HepG2 (cell line): ENCODE data around the gene SLC9A9. TPM values are rescaled to one million over a fixed set of nuclear protein-coding genes. Genes with fewer than 3 reads are reported as not detected.

Experiments used
- ATAC-seq: fragments of 200-7000 bp; cut with Tn5 transposase; 3 replicates; pipeline ENCODE4 v1.9.1; 2020; ENCODE audit warnings: mild to moderate bottlenecking, moderate library complexity
- BruUV-seq: library from RNA; stranded (reverse); fragments of 400-500 nt; replicated peaks from 2 replicates; lab custom pipeline; 2021; lab: Mats Ljungman, UMichigan
- CTCF ChIA-PET: fragments of 300-600 bp; formaldehyde crosslinking; extraction: SDS; loops from one replicate; lab custom pipeline; 2021; ENCODE audit warnings: low total read pairs, inconsistent platforms, low intra/inter-chr PET ratio; lab: Yijun Ruan, JAX
- POLR2A ChIA-PET: fragments of 350-600 bp; sonication (Branson Sonifier 250); formaldehyde crosslinking; loops from one replicate; lab custom pipeline; 2020; ENCODE audit warnings: antibody characterized with exemption, inconsistent platforms; lab: Yijun Ruan, JAX
- DNase-seq: peaks from one replicate; pipeline ENCODE4 v3.0.0-alpha.2; 2015; ENCODE audit warnings: low spot score
- FAIRE-seq: peaks from 3 replicates; lab custom pipeline; 2011; peaks lifted over from hg19 to GRCh38; lab: Jason Lieb, UNC
- H2AFZ ChIP-seq: one replicate; pipeline ENCODE4 v1.6.1; 2011; ENCODE audit warnings: low read length, inconsistent platforms
- H3K27ac ChIP-seq: fragments of 300-600 bp; 3 replicates; pipeline ENCODE4 v1.8.0; 2011; ENCODE audit warnings: mixed run types, mild to moderate bottlenecking, mixed read lengths, low read length, inconsistent platforms; ENCODE audit not compliant: insufficient read depth; ENCODE audit errors: extremely low read length
- H3K27me3 ChIP-seq, 2 experiments: fragments of 200-600 bp in 1 of 2; 2 replicates in 1 of 2; 3 replicates in 1 of 2; pipeline versions ENCODE4 v1.6.0 to v1.8.0; 2011; ENCODE audit warnings: low read length in 2 of 2, mild to moderate bottlenecking in 2 of 2, moderate library complexity in 2 of 2, inconsistent platforms in 1 of 2; ENCODE audit not compliant: insufficient read depth in 2 of 2, control insufficient read depth in 1 of 2
- H3K36me3 ChIP-seq, 2 experiments: fragments of 200-600 bp in 1 of 2; replicated peaks in 1 of 2; 2 replicates in 1 of 2; 3 replicates in 1 of 2; pipeline versions ENCODE4 v1.5.1 to v1.8.0; 2011; ENCODE audit warnings: low read length in 2 of 2, inconsistent platforms in 1 of 2; ENCODE audit not compliant: insufficient read depth in 2 of 2, control insufficient read depth in 1 of 2
- H3K4me1 ChIP-seq: 2 replicates; pipeline ENCODE4 v1.5.1; 2012; ENCODE audit warnings: low read length, inconsistent platforms; ENCODE audit not compliant: insufficient read depth
- H3K4me2 ChIP-seq: 2 replicates; pipeline ENCODE4 v1.6.0; 2011; ENCODE audit warnings: low read depth, low read length, inconsistent platforms
- H3K4me3 ChIP-seq, 3 experiments: fragments of 200-600 bp in 1 of 3; sonication (generic), shearing (Covaris generic) in 1 of 3; replicated peaks in 1 of 3; 2 replicates each; pipeline ENCODE4 v1.5.1; 2011 to 2016; ENCODE audit warnings: low read length in 3 of 3, inconsistent platforms in 2 of 3, low read depth in 2 of 3, mild to moderate bottlenecking in 2 of 3, control low read depth in 1 of 3, mixed read lengths in 1 of 3; ENCODE audit not compliant: insufficient read depth in 1 of 3
- H3K79me2 ChIP-seq: one replicate; pipeline ENCODE4 v1.6.1; 2011; ENCODE audit warnings: low read length, inconsistent platforms; ENCODE audit not compliant: insufficient read depth
- H3K9ac ChIP-seq: 2 replicates; pipeline ENCODE4 v1.6.0; 2011; ENCODE audit warnings: mild to moderate bottlenecking, low read depth, low read length, inconsistent platforms; ENCODE audit not compliant: insufficient read depth
- H3K9me3 ChIP-seq: 2 replicates; pipeline ENCODE4 v1.5.1; 2012; ENCODE audit warnings: mild to moderate bottlenecking, low read length
- H4K20me1 ChIP-seq: 2 replicates; pipeline ENCODE4 v1.6.0; 2011; ENCODE audit warnings: inconsistent platforms, mild to moderate bottlenecking, low read length, moderate library complexity; ENCODE audit not compliant: insufficient read depth
- AKAP8 ChIP-seq: sonication (generic); formaldehyde crosslinking; IDR thresholded peaks from 2 replicates; pipeline ENCODE4 v1.5.1; 2020; ENCODE audit warnings: mild to moderate bottlenecking, missing genetic modification reagents
- HMG20A ChIP-seq: IDR thresholded peaks from 2 replicates; pipeline ENCODE4 v1.6.1; 2016; ENCODE audit warnings: borderline replicate concordance
- LRRFIP1 ChIP-seq: sonication (generic); formaldehyde crosslinking; conservative IDR thresholded peaks from 2 replicates; pipeline ENCODE4 v1.4.0; 2020; ENCODE audit warnings: missing genetic modification reagents
- MTA1 ChIP-seq: sonication (generic); formaldehyde crosslinking; IDR thresholded peaks from 2 replicates; pipeline ENCODE4 v1.4.0; 2020; ENCODE audit warnings: missing genetic modification reagents, mild to moderate bottlenecking, borderline replicate concordance
- MXD3 ChIP-seq: IDR thresholded peaks from 2 replicates; pipeline ENCODE4 v1.6.1; 2016; ENCODE audit warnings: mild to moderate bottlenecking, missing biosample characterization, missing genetic modification reagents
- NFATC3 ChIP-seq: sonication (generic); formaldehyde crosslinking; IDR thresholded peaks from 2 replicates; pipeline ENCODE4 v1.5.1; 2020; ENCODE audit warnings: mild to moderate bottlenecking, missing genetic modification reagents
- NR2C2 ChIP-seq: sonication (generic); formaldehyde crosslinking; IDR thresholded peaks from 2 replicates; pipeline ENCODE4 v1.4.0; 2020; ENCODE audit warnings: missing genetic modification reagents, mild to moderate bottlenecking, moderate library complexity, borderline replicate concordance
- NR3C1 ChIP-seq: sonication (generic); formaldehyde crosslinking; IDR thresholded peaks from 2 replicates; pipeline ENCODE4 v1.4.0; 2020; ENCODE audit warnings: missing genetic modification reagents
- THRA ChIP-seq: sonication (generic); formaldehyde crosslinking; IDR thresholded peaks from 2 replicates; pipeline ENCODE4 v1.4.0; 2020; ENCODE audit warnings: missing genetic modification reagents, borderline replicate concordance
- ZNF883 ChIP-seq: sonication (generic); formaldehyde crosslinking; IDR thresholded peaks from 2 replicates; pipeline ENCODE4 v1.5.1; 2020; ENCODE audit warnings: mild to moderate bottlenecking, missing genetic modification reagents; ENCODE audit errors: not compliant biosample characterization
- WGBS: methylation state at CpG from one replicate; pipeline ENCODE4 v1.1.6; 2017; ENCODE audit warnings: low lambda C conversion rate; 5-methylcytosine and 5-hydroxymethylcytosine counted together
- in situ Hi-C: cut with HindIII; loops from 2 replicates; pipeline ENCODE4 v1.10.0; 2017; ENCODE audit warnings: low pct_unique_long_range_greater_than_20kb; ENCODE audit not compliant: extremely low pct_ligation_motif_present
- intact Hi-C: fragments of 100-400 bp; cut with micrococcal nuclease; formaldehyde crosslinking; loops from one replicate; pipeline ENCODE4 v1.10.0; 2022; ENCODE audit not compliant: unreplicated experiment
- polyA plus RNA-seq, 8 experiments: library from polyadenylated mRNA; depleted of rRNA in 3 of 8; stranded (reverse) in 7 of 8; unstranded in 1 of 8; fragments of >200 nt; fragmentation: Illumina TruSeq in 4 of 8; extraction: Trizol in 4 of 8; gene quantifications; 2 replicates each; pipeline versions ENCODE4 v1.2.1 to v1.2.3, GENCODE V29; 2011 to 2016; ENCODE audit warnings: low read depth in 4 of 8, missing spikeins in 1 of 8, mixed read lengths in 1 of 8; ENCODE audit not compliant: insufficient read depth in 1 of 8
- total RNA-seq, 5 experiments: library from RNA; depleted of rRNA; stranded (reverse); fragments of >200 nt; fragmentation: Illumina TruSeq; extraction: Trizol; gene quantifications; 2 replicates each; pipeline ENCODE4 v1.2.3, GENCODE V29; 2016; ENCODE audit warnings: low read depth in 1 of 5
- TF ChIP-seq, protein P1 (sequence below): sonication (generic); formaldehyde crosslinking; IDR thresholded peaks from 2 replicates; pipeline ENCODE4 v1.4.0; 2020; ENCODE audit warnings: mild to moderate bottlenecking, missing genetic modification reagents, borderline replicate concordance
- TF ChIP-seq, protein P2 (sequence below): sonication (generic); formaldehyde crosslinking; IDR thresholded peaks from 2 replicates; pipeline ENCODE4 v1.4.0; 2020; ENCODE audit warnings: mild to moderate bottlenecking, low read depth, missing genetic modification reagents

The SLC9A9 gene
- total and polyA plus RNA-seq, 2 of the 13 experiments (the other 11 are each of a cell fraction or from before 2014, with no cell fraction given), result not detected

DNA sequence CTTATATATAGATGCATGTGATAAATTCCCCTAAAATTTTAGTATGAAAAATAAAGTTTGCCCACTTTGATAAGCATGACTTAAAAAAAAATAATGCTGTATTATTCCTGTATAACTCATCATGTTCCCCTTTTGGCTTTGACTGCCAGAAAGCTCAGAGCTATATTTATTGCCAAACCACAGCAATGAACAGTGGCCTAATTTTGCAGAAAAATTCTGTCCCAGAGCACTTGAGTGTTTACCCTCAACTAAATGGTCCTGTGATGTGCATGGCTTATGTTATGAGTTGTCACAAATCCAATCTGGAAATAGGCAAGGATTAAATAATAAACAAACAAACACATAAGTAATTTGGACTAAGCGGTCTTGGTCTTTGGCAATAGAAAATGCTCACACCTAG is 276.7 kb downstream of the SLC9A9 start:
- H3K79me2 ChIP-seq, result no peaks in the 10 kb centered on the region
- ChIA-PET POLR2A (no interaction called here), CTCF (no interaction called here)
- H3K9ac ChIP-seq, result no peak overlapping the region
- ATAC-seq (no peak), DNase-seq (no peak), FAIRE-seq (no peak)
- intact Hi-C loops, result no loop called here
- in situ Hi-C loops, result no loop called here
- no peaks in the 10 kb centered on the region for H3K27me3 ChIP-seq
- no peak overlapping the region for H3K4me3 ChIP-seq
- 94% methylated on average over 1 of the region's 1 CpG for whole genome bisulfite sequencing
- H3K4me1 ChIP-seq, result no peaks in the 10 kb centered on the region
- H3K27ac ChIP-seq, result no peak overlapping the region
- no peaks in the 10 kb centered on the region for H3K9me3 ChIP-seq
- no peaks in the 10 kb centered on the region for H4K20me1 ChIP-seq
- no peak overlapping the region for H2AFZ ChIP-seq
- no peak overlapping the region for H3K4me2 ChIP-seq
- BruUV-seq, result no TSS peak
- no peaks in the 10 kb centered on the region for H3K36me3 ChIP-seq
- TF ChIP-seq NR3C1, result no peak
- no peak for TF ChIP-seq MTA1 (CRISPR knock-in tag)
- TF ChIP-seq, protein P1, sequence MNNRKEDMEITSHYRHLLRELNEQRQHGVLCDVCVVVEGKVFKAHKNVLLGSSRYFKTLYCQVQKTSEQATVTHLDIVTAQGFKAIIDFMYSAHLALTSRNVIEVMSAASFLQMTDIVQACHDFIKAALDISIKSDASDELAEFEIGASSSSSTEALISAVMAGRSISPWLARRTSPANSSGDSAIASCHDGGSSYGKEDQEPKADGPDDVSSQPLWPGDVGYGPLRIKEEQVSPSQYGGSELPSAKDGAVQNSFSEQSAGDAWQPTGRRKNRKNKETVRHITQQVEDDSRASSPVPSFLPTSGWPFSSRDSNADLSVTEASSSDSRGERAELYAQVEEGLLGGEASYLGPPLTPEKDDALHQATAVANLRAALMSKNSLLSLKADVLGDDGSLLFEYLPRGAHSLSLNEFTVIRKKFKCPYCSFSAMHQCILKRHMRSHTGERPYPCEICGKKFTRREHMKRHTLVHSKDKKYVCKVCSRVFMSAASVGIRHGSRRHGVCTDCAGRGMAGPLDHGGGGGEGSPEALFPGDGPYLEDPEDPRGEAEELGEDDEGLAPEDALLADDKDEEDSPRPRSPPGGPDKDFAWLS (CRISPR knock-in tag), result no peak
- no peak for TF ChIP-seq NR2C2 (CRISPR knock-in tag)
- TF ChIP-seq NFATC3 (CRISPR knock-in tag), result no peak
- no peak for TF ChIP-seq LRRFIP1 (CRISPR knock-in tag)
- no peak for TF ChIP-seq THRA (CRISPR knock-in tag)
- TF ChIP-seq, protein P2, sequence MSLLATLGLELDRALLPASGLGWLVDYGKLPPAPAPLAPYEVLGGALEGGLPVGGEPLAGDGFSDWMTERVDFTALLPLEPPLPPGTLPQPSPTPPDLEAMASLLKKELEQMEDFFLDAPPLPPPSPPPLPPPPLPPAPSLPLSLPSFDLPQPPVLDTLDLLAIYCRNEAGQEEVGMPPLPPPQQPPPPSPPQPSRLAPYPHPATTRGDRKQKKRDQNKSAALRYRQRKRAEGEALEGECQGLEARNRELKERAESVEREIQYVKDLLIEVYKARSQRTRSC, result no peak
- no peak for TF ChIP-seq MXD3 (CRISPR knock-in tag)
- no peak for TF ChIP-seq HMG20A
- no peak for TF ChIP-seq AKAP8 (CRISPR knock-in tag)
- no peak for TF ChIP-seq ZNF883 (CRISPR knock-in tag)
